ENCODE measurements around the gene NTNG1. TPM values are rescaled to one million over a fixed set of nuclear protein-coding genes. Genes with fewer than 3 reads are reported as not detected.

NTNG1 gene
- total RNA-seq, 6 donors from 2014 or later: 1.5 to 11.5 (median 6.8) TPM

DNA sequence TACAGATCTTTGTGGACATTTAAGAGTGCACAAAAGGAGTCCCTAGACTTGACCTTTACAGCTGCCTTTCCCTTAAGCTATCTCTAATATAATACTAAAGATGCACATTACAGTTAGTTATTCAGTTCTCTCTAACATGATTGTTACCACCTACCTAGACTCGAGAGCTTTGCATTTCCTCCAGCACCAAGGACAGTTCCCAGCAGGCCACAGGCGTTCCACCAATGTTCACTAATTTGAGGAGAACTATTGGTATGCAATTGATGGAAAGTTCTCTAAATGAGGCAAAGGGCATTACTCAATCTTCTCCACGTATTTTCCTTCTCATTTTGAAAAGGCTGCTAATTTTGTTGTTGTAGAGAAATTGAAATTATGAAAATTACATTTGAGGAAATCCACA, 5.4 kb upstream of the NTNG1 start:
- Histone ChIP-seq H3K4me3 (no peak overlapping the region), H3K27me3 (peaks cover 0 to 3% (median 0%) of the 10 kb centered on the region in 4 donors), H3K9me3 (no peaks in the 10 kb centered on the region), H3K27ac (no peak overlapping the region), H3K36me3 (no peaks in the 10 kb centered on the region), H3K4me1 (peaks cover 0 to 11% (median 10%) of the 10 kb centered on the region in 4 donors)
- ATAC-seq (ENCODE audit: low FRiP score in 2 of 2): no peak
- WGBS, 2 donors: 1 to 4% methylated on average over 3 of the region's 3 CpGs
- TF ChIP-seq EP300 (IDR thresholded peaks at IDR 0.05) (no peak), POLR2A (IDR thresholded peaks at IDR 0.05) (no peak), POLR2AphosphoS5 (IDR thresholded peaks at IDR 0.05) (no peak)
- TF ChIP-seq, protein P1, sequence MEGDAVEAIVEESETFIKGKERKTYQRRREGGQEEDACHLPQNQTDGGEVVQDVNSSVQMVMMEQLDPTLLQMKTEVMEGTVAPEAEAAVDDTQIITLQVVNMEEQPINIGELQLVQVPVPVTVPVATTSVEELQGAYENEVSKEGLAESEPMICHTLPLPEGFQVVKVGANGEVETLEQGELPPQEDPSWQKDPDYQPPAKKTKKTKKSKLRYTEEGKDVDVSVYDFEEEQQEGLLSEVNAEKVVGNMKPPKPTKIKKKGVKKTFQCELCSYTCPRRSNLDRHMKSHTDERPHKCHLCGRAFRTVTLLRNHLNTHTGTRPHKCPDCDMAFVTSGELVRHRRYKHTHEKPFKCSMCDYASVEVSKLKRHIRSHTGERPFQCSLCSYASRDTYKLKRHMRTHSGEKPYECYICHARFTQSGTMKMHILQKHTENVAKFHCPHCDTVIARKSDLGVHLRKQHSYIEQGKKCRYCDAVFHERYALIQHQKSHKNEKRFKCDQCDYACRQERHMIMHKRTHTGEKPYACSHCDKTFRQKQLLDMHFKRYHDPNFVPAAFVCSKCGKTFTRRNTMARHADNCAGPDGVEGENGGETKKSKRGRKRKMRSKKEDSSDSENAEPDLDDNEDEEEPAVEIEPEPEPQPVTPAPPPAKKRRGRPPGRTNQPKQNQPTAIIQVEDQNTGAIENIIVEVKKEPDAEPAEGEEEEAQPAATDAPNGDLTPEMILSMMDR (IDR thresholded peaks at IDR 0.05): no peak
- no peak for DNase-seq

DNA sequence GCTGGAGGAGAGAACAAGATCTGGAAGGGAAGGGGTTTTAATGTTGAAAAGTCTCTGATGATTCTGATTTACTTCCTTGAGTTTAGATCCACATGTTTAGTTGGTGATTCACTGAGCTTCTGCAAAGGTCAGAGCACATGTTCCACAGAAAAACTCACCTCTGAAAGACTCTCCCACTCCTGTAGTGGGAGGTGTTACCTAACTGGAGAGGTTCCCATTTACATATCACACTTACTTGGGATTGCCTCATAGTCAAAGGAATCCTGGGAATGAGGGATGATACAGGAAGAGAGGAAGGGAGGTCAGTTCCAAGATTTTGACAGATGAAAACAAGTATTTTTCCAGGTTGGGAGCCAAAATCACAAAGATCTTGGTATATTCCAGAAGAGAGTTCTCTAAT, 2.7 kb upstream of the NTNG1 start:
- no peaks in the 10 kb centered on the region for H3K9me3 ChIP-seq
- no peak for TF ChIP-seq POLR2A (IDR thresholded peaks at IDR 0.05)
- TF ChIP-seq, protein P1 (IDR thresholded peaks at IDR 0.05): no peak
- TF ChIP-seq POLR2AphosphoS5 (IDR thresholded peaks at IDR 0.05): no peak
- no peak for TF ChIP-seq EP300 (IDR thresholded peaks at IDR 0.05)
- H3K4me1 ChIP-seq: peaks cover 0 to 25% (median 22%) of the 10 kb centered on the region in 4 donors
- ATAC-seq (ENCODE audit: low FRiP score in 2 of 2): no peak
- DNase-seq: no peak
- H3K4me3 ChIP-seq: no peak overlapping the region
- no peak overlapping the region for H3K27ac ChIP-seq
- peaks cover 0 to 14% (median 2%) of the 10 kb centered on the region in 4 donors for H3K27me3 ChIP-seq
- H3K36me3 ChIP-seq: no peaks in the 10 kb centered on the region

DNA sequence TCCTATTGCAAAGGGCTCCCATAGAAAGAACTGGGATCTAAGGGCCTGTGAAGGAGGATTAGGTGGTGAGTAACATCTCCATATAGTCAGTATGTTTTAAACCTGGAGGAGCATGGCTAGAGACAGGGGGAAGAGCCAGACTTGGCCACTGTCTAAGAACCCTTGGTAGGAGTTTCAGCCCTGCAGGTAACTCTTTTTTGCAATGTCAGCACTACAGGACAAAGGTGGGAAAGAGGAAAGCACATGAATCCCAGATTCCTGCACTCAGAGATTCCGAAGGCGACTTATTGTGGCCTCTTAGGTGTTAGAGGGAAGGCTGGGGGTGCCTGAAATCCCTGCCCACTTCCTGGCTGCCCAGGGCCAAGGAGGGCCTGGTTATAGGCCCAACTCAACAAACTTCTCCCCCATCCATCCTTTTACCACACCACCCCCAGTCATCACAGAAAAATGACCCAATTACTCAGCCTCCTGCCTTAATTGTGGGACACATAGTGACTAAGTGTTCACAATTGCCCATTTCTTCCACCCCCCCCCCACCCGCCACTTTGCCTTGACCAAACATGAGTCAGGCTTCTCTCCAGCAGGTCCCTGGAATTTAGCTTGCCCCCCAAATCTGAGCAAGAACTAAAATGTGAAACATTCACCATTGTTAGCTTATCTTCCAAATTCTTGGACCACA, 1.9 kb upstream of the NTNG1 start:
- no peak for DNase-seq
- TF ChIP-seq POLR2A (IDR thresholded peaks at IDR 0.05) (no peak), EP300 (IDR thresholded peaks at IDR 0.05) (no peak), POLR2AphosphoS5 (IDR thresholded peaks at IDR 0.05) (no peak)
- TF ChIP-seq, protein P1 (IDR thresholded peaks at IDR 0.05): no peak

DNA sequence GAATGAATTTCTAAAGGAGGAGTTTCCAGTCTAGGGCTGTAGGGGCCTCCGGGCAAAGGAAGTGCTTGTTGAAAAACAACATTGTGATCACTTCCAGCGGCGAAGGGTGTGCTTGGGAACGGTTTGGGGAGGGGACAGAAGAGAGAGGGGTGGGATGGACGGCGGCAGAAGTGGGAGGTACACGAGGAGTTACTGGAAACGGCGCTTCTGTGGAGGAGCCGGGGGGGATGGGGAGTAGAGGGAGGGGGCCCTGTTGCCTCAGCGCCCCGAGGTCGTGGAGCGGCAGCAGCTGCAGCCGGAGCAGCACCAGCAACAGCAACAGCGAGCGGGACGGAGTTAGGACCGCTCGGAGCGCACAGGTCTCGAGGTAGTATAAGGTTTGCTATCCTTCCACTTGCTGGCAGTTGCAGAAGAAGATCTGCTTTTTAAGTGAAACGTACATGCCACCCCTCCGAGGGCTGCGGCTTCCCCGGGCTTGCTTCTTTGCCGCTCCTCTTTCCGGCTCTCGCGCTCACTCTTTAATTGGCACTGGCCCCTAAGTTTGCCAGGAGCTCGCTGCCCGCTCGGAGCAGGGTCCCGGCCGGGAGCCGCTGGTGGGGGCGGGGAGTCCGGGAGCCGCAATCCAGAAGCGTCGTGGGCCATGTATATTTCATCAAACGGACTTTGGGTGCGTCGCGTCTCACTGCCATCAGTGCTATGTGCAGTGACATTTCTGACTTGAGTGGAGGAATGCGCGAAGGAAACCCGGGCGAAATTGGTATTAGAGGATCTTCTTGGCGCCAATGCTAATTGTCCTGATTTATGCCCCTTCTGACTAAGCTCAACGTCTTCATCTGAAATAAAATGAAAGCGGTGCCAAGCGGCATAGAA, 771 bp upstream of the NTNG1 start:
- peak; percentile 74 to 76 for ATAC-seq (ENCODE audit: low FRiP score in 2 of 2)

More for the DNA sequence above, 1.9 kb upstream of the NTNG1 start:
- Histone ChIP-seq H3K27me3 (peaks cover 0 to 14% (median 2%) of the 10 kb centered on the region in 4 donors), H3K27ac (no peak overlapping the region), H3K4me1 (peaks cover 0 to 25% (median 22%) of the 10 kb centered on the region in 4 donors), H3K36me3 (no peaks in the 10 kb centered on the region), H3K4me3 (no peak overlapping the region), H3K9me3 (no peaks in the 10 kb centered on the region)
- no peak for ATAC-seq (ENCODE audit: low FRiP score in 2 of 2)
- 83 to 91% methylated on average over 3 of the region's 3 CpGs for WGBS, 2 donors

More for the DNA sequence above, 771 bp upstream of the NTNG1 start:
- Histone ChIP-seq H3K4me1 (peaks cover 0 to 25% (median 22%) of the 10 kb centered on the region in 4 donors), H3K27me3 (peaks cover 0 to 14% (median 2%) of the 10 kb centered on the region in 4 donors), H3K36me3 (no peaks in the 10 kb centered on the region), H3K27ac (peak overlapping the region; percentile 35 to 77 (median 55)), H3K4me3 (peak overlapping the region; percentile 20 to 63 (median 55)), H3K9me3 (no peaks in the 10 kb centered on the region)
- TF ChIP-seq EP300 (IDR thresholded peaks at IDR 0.05) (no peak), POLR2AphosphoS5 (IDR thresholded peaks at IDR 0.05) (peak in 1 of 2 donors; percentile 0), POLR2A (IDR thresholded peaks at IDR 0.05) (no peak)
- peak; percentile 21 to 81 for DNase-seq
- 2 to 3% methylated on average over 47 to 49 of the region's 53 CpGs for WGBS, 2 donors
